ENCODE results near the gene FCRLA.

FCRLA gene

DNA sequence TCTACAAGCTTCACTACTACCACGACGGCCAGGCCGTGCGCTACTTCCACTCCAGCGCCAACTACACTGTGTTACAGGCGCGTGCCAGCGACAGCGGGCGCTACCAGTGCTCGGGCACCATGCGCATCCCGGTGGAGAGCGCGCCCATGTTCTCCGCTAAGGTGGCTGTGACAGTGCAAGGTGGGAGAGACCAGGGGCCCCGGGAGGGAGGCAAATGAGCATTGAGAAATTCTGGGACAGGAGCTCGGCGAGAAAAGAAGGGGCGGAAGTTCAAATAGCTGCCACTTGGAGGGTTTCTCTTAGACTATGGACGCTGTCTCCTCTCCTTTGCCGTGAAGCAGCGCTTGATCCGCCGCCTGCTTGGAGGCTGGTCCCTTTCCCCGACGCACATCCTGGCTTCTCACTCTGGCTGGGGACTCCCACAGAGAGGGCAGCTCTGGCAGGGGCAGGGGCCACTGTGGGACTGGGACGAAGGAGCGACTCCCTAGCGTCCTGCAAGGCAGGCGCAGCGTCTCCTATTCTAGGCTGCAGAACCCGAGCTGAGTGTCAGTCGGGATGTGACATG, 19.0 kb downstream of the FCRLA start:
- no peak overlapping the region for H2BK5ac ChIP-seq (ENCODE audit: low read length)
- H3K4ac ChIP-seq (ENCODE audit: low read depth, low read length), result no peak overlapping the region
- DNase-seq, result peak; percentile 85
- H3K79me1 ChIP-seq (ENCODE audit: low read length), result no peaks in the 10 kb centered on the region
- H3K4me3 ChIP-seq (ENCODE audit: low read length), result peak overlapping the region; percentile 65
- H2BK120ac ChIP-seq (ENCODE audit: low read depth, low read length), result no peak overlapping the region
- H3K27me3 ChIP-seq (ENCODE audit: insufficient read depth, low read length, poor library complexity), result peaks cover 2% of the 10 kb centered on the region
- H3K9ac ChIP-seq (ENCODE audit: low read length), result peak overlapping the region; percentile 69
- H2BK15ac ChIP-seq (replicated peaks; ENCODE audit: low read depth), result no peak overlapping the region
- H3K4me2 ChIP-seq (ENCODE audit: low read length), result peak overlapping the region; percentile 99
- H3K23ac ChIP-seq (ENCODE audit: low read length), result no peak overlapping the region
- no peak overlapping the region for H2AK5ac ChIP-seq (ENCODE audit: low read length)
- WGBS (ENCODE audit: extremely low coverage, insufficient coverage, low lambda C conversion rate), result no CpG with 5 or more reads among the region's 34 CpGs
- H3K4me1 ChIP-seq (ENCODE audit: control insufficient read depth, low read depth, low read length), result peaks cover 5% of the 10 kb centered on the region
- H3K56ac ChIP-seq (ENCODE audit: low read length), result peak overlapping the region; percentile 96
- no peaks in the 10 kb centered on the region for H3K79me2 ChIP-seq (ENCODE audit: control insufficient read depth, insufficient read depth, low read length)
- no peak overlapping the region for H4K8ac ChIP-seq (ENCODE audit: low read depth, low read length)
- H4K5ac ChIP-seq (ENCODE audit: low read length), result no peak overlapping the region
- H3K18ac ChIP-seq (ENCODE audit: low read length), result no peak overlapping the region
- H3K36me3 ChIP-seq (ENCODE audit: control insufficient read depth, insufficient read depth, low read length), result no peaks in the 10 kb centered on the region
- H3K27ac ChIP-seq (ENCODE audit: low read depth, low read length), result no peak overlapping the region

DNA sequence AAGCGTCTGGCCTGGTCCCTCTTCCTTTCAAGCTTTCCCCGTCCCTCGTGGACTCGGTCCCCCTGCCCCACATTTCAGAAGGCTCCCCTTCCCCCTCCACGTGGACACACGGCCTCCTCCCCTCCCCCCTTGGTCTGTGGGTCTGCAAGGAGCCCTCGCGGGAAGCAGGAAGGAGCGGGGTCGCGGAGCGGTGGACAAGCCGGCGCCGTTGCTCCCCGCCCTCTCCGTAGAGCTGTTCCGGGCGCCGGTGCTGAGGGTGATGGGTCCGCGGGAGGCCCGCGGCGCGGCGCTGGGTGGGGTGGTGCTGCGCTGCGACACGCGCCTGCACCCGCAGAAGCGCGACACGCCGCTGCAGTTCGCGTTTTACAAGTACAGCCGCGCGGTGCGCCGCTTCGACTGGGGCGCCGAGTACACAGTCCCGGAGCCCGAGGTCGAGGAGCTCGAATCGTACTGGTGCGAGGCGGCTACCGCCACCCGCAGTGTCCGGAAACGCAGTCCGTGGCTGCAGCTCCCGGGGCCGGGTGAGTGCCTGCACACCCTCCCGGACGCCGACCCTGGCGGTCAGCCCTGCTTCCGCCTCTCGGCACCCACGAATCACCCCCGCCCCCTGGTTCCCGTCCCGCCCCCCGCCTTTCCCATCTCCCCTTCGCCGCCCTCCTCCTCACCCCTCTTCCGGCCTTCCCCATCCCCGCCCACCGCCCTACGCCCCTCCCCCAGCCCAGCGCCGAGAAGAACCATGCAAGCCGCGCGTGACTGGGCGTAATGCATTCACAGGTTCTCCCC, 19.6 kb downstream of the FCRLA start:
- H3K9ac ChIP-seq (ENCODE audit: low read length), result peak overlapping the region; percentile 83
- H3K79me1 ChIP-seq (ENCODE audit: low read length), result no peaks in the 10 kb centered on the region
- H3K4ac ChIP-seq (ENCODE audit: low read depth, low read length), result peak overlapping the region; percentile 94
- H3K18ac ChIP-seq (ENCODE audit: low read length), result peak overlapping the region; percentile 3
- peak overlapping the region; percentile 22 for H3K27ac ChIP-seq (ENCODE audit: low read depth, low read length)
- peaks cover 2% of the 10 kb centered on the region for H3K27me3 ChIP-seq (ENCODE audit: insufficient read depth, low read length, poor library complexity)
- H4K5ac ChIP-seq (ENCODE audit: low read length), result no peak overlapping the region
- peak overlapping the region; percentile 65 for H3K4me3 ChIP-seq (ENCODE audit: low read length)
- no peaks in the 10 kb centered on the region for H3K36me3 ChIP-seq (ENCODE audit: control insufficient read depth, insufficient read depth, low read length)
- H2BK15ac ChIP-seq (replicated peaks; ENCODE audit: low read depth), result no peak overlapping the region
- no peak overlapping the region for H2BK120ac ChIP-seq (ENCODE audit: low read depth, low read length)
- H3K4me2 ChIP-seq (ENCODE audit: low read length), result peak overlapping the region; percentile 99
- no peak overlapping the region for H4K8ac ChIP-seq (ENCODE audit: low read depth, low read length)
- H3K4me1 ChIP-seq (ENCODE audit: control insufficient read depth, low read depth, low read length), result peaks cover 8% of the 10 kb centered on the region
- H3K23ac ChIP-seq (ENCODE audit: low read length), result no peak overlapping the region
- no peaks in the 10 kb centered on the region for H3K79me2 ChIP-seq (ENCODE audit: control insufficient read depth, insufficient read depth, low read length)
- H2BK5ac ChIP-seq (ENCODE audit: low read length), result peak overlapping the region; percentile 58
- peak; percentile 90 for DNase-seq
- H2AK5ac ChIP-seq (ENCODE audit: low read length), result no peak overlapping the region
- peak overlapping the region; percentile 96 for H3K56ac ChIP-seq (ENCODE audit: low read length)
- WGBS (ENCODE audit: extremely low coverage, insufficient coverage, low lambda C conversion rate), result no CpG with 5 or more reads among the region's 83 CpGs

DNA sequence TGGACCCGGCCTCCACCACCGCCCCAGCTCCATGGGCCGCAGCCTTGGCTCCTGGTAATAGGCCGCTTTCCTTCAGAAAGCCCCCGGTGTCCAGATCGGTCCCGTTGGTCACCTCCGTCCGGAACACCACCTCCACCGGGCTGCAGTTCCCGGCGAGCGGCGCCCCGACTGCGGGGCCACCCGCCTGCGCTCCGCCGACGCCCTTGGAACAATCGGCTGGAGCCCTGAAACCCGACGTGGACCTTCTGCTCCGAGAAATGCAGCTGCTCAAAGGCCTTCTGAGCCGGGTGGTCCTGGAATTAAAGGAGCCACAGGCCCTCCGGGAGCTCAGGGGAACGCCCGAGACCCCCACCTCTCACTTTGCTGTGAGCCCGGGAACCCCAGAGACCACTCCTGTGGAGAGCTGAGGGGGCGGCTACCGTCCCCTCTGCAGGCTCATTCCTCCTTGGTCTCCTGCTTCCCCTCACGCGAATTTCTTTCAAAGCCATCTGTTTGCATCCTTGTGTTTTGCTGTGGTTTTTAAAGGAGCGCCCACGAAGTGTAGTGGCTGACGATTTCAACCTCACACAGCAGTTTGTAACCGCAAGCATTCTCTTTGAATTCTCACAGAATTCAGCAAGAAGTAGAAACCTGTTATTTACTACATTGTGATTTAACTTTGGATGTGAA, 20.4 kb downstream of the FCRLA start:
- H3K36me3 ChIP-seq (ENCODE audit: control insufficient read depth, insufficient read depth, low read length), result no peaks in the 10 kb centered on the region
- H3K79me2 ChIP-seq (ENCODE audit: control insufficient read depth, insufficient read depth, low read length), result no peaks in the 10 kb centered on the region
- H2BK120ac ChIP-seq (ENCODE audit: low read depth, low read length), result no peak overlapping the region
- H2AK5ac ChIP-seq (ENCODE audit: low read length), result no peak overlapping the region
- peaks cover 2% of the 10 kb centered on the region for H3K27me3 ChIP-seq (ENCODE audit: insufficient read depth, low read length, poor library complexity)
- H3K18ac ChIP-seq (ENCODE audit: low read length), result peak overlapping the region; percentile 70
- H3K23ac ChIP-seq (ENCODE audit: low read length), result peak overlapping the region; percentile 6
- H3K27ac ChIP-seq (ENCODE audit: low read depth, low read length), result no peak overlapping the region
- WGBS (ENCODE audit: extremely low coverage, insufficient coverage, low lambda C conversion rate), result no CpG with 5 or more reads among the region's 38 CpGs
- peak overlapping the region; percentile 83 for H3K9ac ChIP-seq (ENCODE audit: low read length)
- peak overlapping the region; percentile 89 for H3K56ac ChIP-seq (ENCODE audit: low read length)
- H3K4me2 ChIP-seq (ENCODE audit: low read length), result peak overlapping the region; percentile 73
- no peaks in the 10 kb centered on the region for H3K79me1 ChIP-seq (ENCODE audit: low read length)
- peak overlapping the region; percentile 61 for H3K4me3 ChIP-seq (ENCODE audit: low read length)
- no peak overlapping the region for H4K8ac ChIP-seq (ENCODE audit: low read depth, low read length)
- H2BK5ac ChIP-seq (ENCODE audit: low read length), result no peak overlapping the region
- H4K5ac ChIP-seq (ENCODE audit: low read length), result no peak overlapping the region
- H3K4ac ChIP-seq (ENCODE audit: low read depth, low read length), result peak overlapping the region; percentile 94
- no peak overlapping the region for H2BK15ac ChIP-seq (replicated peaks; ENCODE audit: low read depth)
- DNase-seq, result no peak
- peaks cover 9% of the 10 kb centered on the region for H3K4me1 ChIP-seq (ENCODE audit: control insufficient read depth, low read depth, low read length)

DNA sequence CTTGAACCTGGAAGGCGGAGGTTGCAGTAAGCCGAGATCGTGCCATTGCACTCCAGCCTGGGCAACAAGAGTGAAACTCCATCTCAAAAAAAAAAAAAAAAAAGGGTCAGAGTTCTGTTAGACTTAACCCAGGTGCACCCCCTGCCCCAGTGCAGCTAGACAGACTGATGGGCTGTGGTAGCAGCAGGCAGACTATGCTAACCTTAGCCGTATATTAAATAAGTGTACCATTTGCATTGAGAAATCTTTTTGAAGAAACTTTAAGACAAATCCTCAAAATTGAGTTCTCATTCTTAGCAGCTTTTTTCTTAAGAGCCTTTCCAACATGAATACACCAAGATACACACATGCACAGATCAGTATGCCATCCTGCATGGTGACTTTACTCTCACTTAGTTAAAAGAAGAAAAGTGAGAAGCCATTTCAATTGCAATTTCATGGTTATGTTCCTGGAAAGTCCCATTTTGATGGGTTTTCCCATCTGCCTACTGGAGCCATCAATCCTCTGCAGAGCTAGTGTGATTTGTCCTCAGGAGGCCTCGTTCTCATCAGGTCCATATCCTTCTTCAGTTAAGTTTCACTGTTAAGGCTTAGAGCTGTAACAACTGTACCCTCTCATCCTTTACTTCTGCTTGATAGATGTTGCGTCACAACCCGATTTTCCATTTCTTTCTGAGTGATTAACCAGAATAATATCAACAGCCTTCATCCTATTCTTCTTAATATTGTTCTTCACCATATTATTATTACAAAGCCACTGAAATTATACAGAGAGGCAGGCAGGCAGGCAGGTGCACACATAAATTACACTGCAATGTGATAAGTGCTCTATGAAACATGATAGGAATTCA, 21.6 kb downstream of the FCRLA start:
- Histone ChIP-seq H3K9ac (ENCODE audit: low read length) (no peak overlapping the region), H3K4me3 (ENCODE audit: low read length) (no peak overlapping the region), H2BK120ac (ENCODE audit: low read depth, low read length) (no peak overlapping the region), H3K23ac (ENCODE audit: low read length) (no peak overlapping the region), H3K27ac (ENCODE audit: low read depth, low read length) (no peak overlapping the region), H3K4ac (ENCODE audit: low read depth, low read length) (no peak overlapping the region), H4K5ac (ENCODE audit: low read length) (no peak overlapping the region), H3K4me2 (ENCODE audit: low read length) (no peak overlapping the region), H3K4me1 (ENCODE audit: control insufficient read depth, low read depth, low read length) (peaks cover 9% of the 10 kb centered on the region), H2BK5ac (ENCODE audit: low read length) (no peak overlapping the region), H3K27me3 (ENCODE audit: insufficient read depth, low read length, poor library complexity) (peaks cover 2% of the 10 kb centered on the region), H3K36me3 (ENCODE audit: control insufficient read depth, insufficient read depth, low read length) (no peaks in the 10 kb centered on the region), H3K56ac (ENCODE audit: low read length) (no peak overlapping the region), H2AK5ac (ENCODE audit: low read length) (no peak overlapping the region), H4K8ac (ENCODE audit: low read depth, low read length) (no peak overlapping the region), H3K18ac (ENCODE audit: low read length) (no peak overlapping the region), H3K79me2 (ENCODE audit: control insufficient read depth, insufficient read depth, low read length) (no peaks in the 10 kb centered on the region), H2BK15ac (replicated peaks; ENCODE audit: low read depth) (no peak overlapping the region), H3K79me1 (ENCODE audit: low read length) (no peaks in the 10 kb centered on the region)
- WGBS (ENCODE audit: extremely low coverage, insufficient coverage, low lambda C conversion rate), result no CpG with 5 or more reads among the region's 7 CpGs
- no peak for DNase-seq

DNA sequence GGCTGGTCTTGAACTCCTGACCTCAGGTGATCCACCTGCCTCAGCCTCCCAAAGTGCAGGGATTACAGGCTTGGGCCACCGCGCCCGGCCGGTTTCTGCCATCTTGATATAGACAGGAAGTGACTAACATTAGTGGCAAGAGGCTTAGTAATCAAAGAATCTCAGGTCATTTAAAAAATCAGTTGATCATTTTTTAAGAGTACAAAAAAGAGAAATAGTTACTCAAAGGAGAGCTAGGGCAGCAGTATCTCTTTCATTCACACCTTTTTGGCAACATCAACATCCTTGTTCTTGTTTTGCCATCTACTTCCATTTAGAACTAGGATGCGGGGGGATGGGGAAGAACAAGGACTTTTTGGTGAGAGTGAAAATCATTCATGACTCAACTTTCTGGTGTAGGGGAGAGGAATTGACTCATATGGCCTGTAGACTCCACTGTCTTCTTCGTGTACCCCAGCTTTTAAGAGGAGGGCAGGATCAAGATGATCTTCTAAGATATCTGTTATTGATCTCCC, 23.1 kb downstream of the FCRLA start:
- no CpG with 5 or more reads among the region's 6 CpGs for WGBS (ENCODE audit: extremely low coverage, insufficient coverage, low lambda C conversion rate)
- no peak overlapping the region for H3K56ac ChIP-seq (ENCODE audit: low read length)

More for the DNA sequence above, 23.1 kb downstream of the FCRLA start:
- Histone ChIP-seq H3K9ac (ENCODE audit: low read length) (no peak overlapping the region), H3K4ac (ENCODE audit: low read depth, low read length) (no peak overlapping the region), H3K4me1 (ENCODE audit: control insufficient read depth, low read depth, low read length) (peaks cover 9% of the 10 kb centered on the region), H3K27ac (ENCODE audit: low read depth, low read length) (no peak overlapping the region), H2BK15ac (replicated peaks; ENCODE audit: low read depth) (no peak overlapping the region), H2AK5ac (ENCODE audit: low read length) (no peak overlapping the region), H3K79me1 (ENCODE audit: low read length) (no peaks in the 10 kb centered on the region), H3K18ac (ENCODE audit: low read length) (no peak overlapping the region), H3K4me2 (ENCODE audit: low read length) (no peak overlapping the region), H3K27me3 (ENCODE audit: insufficient read depth, low read length, poor library complexity) (no peaks in the 10 kb centered on the region), H2BK5ac (ENCODE audit: low read length) (no peak overlapping the region), H3K79me2 (ENCODE audit: control insufficient read depth, insufficient read depth, low read length) (no peaks in the 10 kb centered on the region), H4K8ac (ENCODE audit: low read depth, low read length) (no peak overlapping the region), H3K23ac (ENCODE audit: low read length) (no peak overlapping the region), H3K4me3 (ENCODE audit: low read length) (no peak overlapping the region), H3K36me3 (ENCODE audit: control insufficient read depth, insufficient read depth, low read length) (no peaks in the 10 kb centered on the region), H4K5ac (ENCODE audit: low read length) (no peak overlapping the region), H2BK120ac (ENCODE audit: low read depth, low read length) (no peak overlapping the region)
- DNase-seq, result no peak

Measured in mesendoderm (in vitro differentiated cells).